Measurements from ENCODE around the gene OR1I1. TPM values are rescaled to one million over a fixed set of nuclear protein-coding genes. Genes with fewer than 3 reads are reported as not detected.
A peak's percentile ranks its signal among the peaks of the same experiment; 100 is the strongest.

Gene OR1I1
- polyA plus RNA-seq, 4 donors, result 0.03 to 0.06 (median 0.04) TPM; not detected in 1

- DNase-seq (ENCODE audit: low read depth in 4 of 4, low spot score in 3 of 4), result no peak
Observed at GRCh38 chr19:15115762-15116615, 34.0 kb downstream of the OR1I1 start.

GRCh38 chr19:15116856-15117255, 34.8 kb downstream of the OR1I1 start:
- no peak for DNase-seq (ENCODE audit: low read depth in 4 of 4, low spot score in 3 of 4)

- DNase-seq (ENCODE audit: low read depth in 4 of 4, low spot score in 3 of 4), result no peak
Observed at GRCh38 chr19:15118248-15118647, 36.2 kb downstream of the OR1I1 start.

- DNase-seq (ENCODE audit: low read depth in 4 of 4, low spot score in 3 of 4), result no peak
Observed at GRCh38 chr19:15118789-15119494, 36.9 kb downstream of the OR1I1 start.

- no peak for DNase-seq (ENCODE audit: low read depth in 4 of 4, low spot score in 3 of 4)
Observed at GRCh38 chr19:15120135-15121026, 38.4 kb downstream of the OR1I1 start.

- no peak for DNase-seq (ENCODE audit: low read depth in 4 of 4, low spot score in 3 of 4)
Observed at GRCh38 chr19:15122331-15123030, 40.5 kb downstream of the OR1I1 start.

- DNase-seq (ENCODE audit: low read depth in 4 of 4, low spot score in 3 of 4), result no peak
Observed at GRCh38 chr19:15123031-15123890, 41.2 kb downstream of the OR1I1 start.

- no peak for DNase-seq (ENCODE audit: low read depth in 4 of 4, low spot score in 3 of 4)
Observed at GRCh38 chr19:15123900-15124299, 41.9 kb downstream of the OR1I1 start.

- DNase-seq (ENCODE audit: low read depth in 4 of 4, low spot score in 3 of 4), result no peak
Observed at GRCh38 chr19:15124572-15125231, 42.7 kb downstream of the OR1I1 start.

GRCh38 chr19:15125232-15126067, 43.4 kb downstream of the OR1I1 start:
- DNase-seq (ENCODE audit: low read depth in 4 of 4, low spot score in 3 of 4), result peak; percentile 94 to 97 (median 96)

GRCh38 chr19:15126131-15126910, 44.3 kb downstream of the OR1I1 start:
- no peak for DNase-seq (ENCODE audit: low read depth in 4 of 4, low spot score in 3 of 4)

- no peak for DNase-seq (ENCODE audit: low read depth in 4 of 4, low spot score in 3 of 4)
Observed at GRCh38 chr19:15128162-15128770, 46.3 kb downstream of the OR1I1 start.

- no peak for DNase-seq (ENCODE audit: low read depth in 4 of 4, low spot score in 3 of 4)
Observed at GRCh38 chr19:15129856-15130585, 48.0 kb downstream of the OR1I1 start.

- DNase-seq (ENCODE audit: low read depth in 4 of 4, low spot score in 3 of 4), result no peak
Observed at GRCh38 chr19:15136234-15136954, 54.4 kb downstream of the OR1I1 start.

GRCh38 chr19:15137777-15138176, 55.8 kb downstream of the OR1I1 start:
- DNase-seq (ENCODE audit: low read depth in 4 of 4, low spot score in 3 of 4), result no peak
